Choroid plexus epithelial cell (primary cell): ENCODE measurements around the gene TRIP10.

ENCODE experiments used
- DNase-seq: peaks from one replicate; pipeline ENCODE4 v3.0.0-alpha.2; 2010; ENCODE audit warnings: low read depth
- H3K4me3 ChIP-seq: 2 replicates; pipeline ENCODE4 v1.5.1; 2011; ENCODE audit warnings: low read depth, mild to moderate bottlenecking, control low read depth, low read length, moderate library complexity
- CTCF ChIP-seq: conservative IDR thresholded peaks from 2 replicates; pipeline ENCODE4 v1.5.1; 2011; ENCODE audit warnings: low read depth, mild to moderate bottlenecking, control low read depth, inconsistent platforms, low read length, moderate library complexity

The TRIP10 gene

GRCh38 chr19:6732803-6733337 lies 6.6 kb upstream of the TRIP10 start:
- DNase-seq: no peak
- no peak for TF ChIP-seq CTCF
- no peak overlapping the region for H3K4me3 ChIP-seq

DNA sequence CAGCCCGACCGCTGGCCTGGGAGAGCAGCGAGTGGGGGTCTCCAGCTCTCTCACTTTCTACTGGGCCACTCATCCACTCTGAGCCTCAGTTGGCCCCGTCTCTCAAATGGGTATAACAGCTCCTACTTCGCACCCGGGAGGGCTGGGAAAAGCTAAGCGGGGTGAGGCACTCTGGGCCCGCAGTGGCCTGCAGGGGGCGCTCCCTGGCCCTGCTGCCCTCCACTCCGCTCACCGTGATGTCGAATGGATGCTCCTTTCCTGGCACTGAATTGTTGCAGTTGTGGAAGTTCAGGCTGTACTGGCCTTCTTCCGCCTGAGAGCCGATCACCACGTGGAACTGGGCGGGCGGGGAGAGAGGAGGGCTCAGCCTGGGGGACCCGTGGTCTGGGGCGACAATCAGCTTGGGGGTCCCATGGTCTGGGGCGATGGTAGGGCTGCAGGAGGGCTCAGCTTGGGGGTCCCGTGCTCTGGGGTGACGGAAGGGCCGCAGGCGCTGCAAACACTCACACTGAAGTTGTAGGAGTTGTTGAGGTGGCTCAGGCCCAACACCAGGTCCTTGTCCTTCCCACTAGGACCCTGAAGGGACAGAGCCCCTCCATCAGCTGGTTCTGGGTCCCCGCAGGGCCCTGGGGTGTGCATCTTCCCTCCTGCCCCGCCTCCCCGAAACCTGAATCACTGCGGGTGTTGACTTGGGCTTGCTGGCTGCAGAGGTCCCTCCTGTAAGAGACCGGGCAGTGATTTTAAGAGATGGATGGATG lies 6.0 kb upstream of the TRIP10 start:
- DNase-seq: no peak
- no peak overlapping the region for H3K4me3 ChIP-seq
- TF ChIP-seq CTCF: peak; percentile 35

GRCh38 chr19:6734096-6734696 lies 5.3 kb upstream of the TRIP10 start:
- H3K4me3 ChIP-seq: no peak overlapping the region
- DNase-seq: no peak
- no peak for TF ChIP-seq CTCF

- TF ChIP-seq CTCF: no peak
- DNase-seq: peak; percentile 32
- H3K4me3 ChIP-seq: peak overlapping the region; percentile 82
Measured at GRCh38 chr19:6735181-6735911, 4.1 kb upstream of the TRIP10 start.

GRCh38 chr19:6736169-6736916 lies 3.1 kb upstream of the TRIP10 start:
- peak; percentile 84 for TF ChIP-seq CTCF
- H3K4me3 ChIP-seq: peak overlapping the region; percentile 82
- DNase-seq: peak; percentile 96

DNA sequence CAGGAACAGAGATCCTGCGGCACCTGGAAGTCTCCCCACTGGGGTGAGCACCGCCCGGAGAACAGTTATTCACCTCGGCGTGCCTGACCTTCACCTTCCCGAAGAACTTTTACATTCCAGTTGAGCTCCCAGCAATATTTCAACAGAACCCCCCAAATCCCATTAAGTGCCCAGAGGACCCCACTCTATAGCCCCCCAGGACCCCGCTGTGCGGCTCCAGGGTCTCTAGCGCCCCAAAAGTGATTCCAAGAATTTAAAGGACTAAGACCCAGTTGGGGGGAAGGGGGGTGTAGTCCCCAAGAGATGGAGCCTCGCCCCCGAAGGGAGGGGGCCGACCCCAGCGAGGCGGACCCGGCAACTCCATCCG lies 2.6 kb upstream of the TRIP10 start:
- no peak for TF ChIP-seq CTCF
- no peak for DNase-seq
- H3K4me3 ChIP-seq: peak overlapping the region; percentile 82
